Psoas muscle (tissue), 8 donors: ENCODE data around the gene KAZN. TPM values are rescaled to one million over a fixed set of nuclear protein-coding genes. Genes with fewer than 3 reads are reported as not detected.

Source experiments
- ATAC-seq, 4 donors: fragments of 200-7000 bp; cut with Tn5 transposase; one replicate each; pipeline ENCODE4 v1.9.1; 2020; ENCODE audit warnings: moderate library complexity in 3 of 4, mild to moderate bottlenecking in 2 of 4
- DNase-seq, 2 donors: peaks; one replicate each; pipeline ENCODE4 v3.0.0-alpha.2; 2020
- H3K27ac ChIP-seq: fragments of 200-600 bp; one replicate; pipeline ENCODE4 v1.8.0; 2022
- H3K27me3 ChIP-seq, 3 donors: fragments of 200-600 bp in 1 of 3; one replicate each; pipeline versions ENCODE4 v1.6.1 to v1.8.0; 2013 to 2022; ENCODE audit warnings: low read length in 2 of 3, mild to moderate bottlenecking in 2 of 3, moderate library complexity in 1 of 3; ENCODE audit not compliant: insufficient read depth in 3 of 3
- H3K36me3 ChIP-seq, 2 donors: fragments of 200-600 bp in 1 of 2; one replicate each; pipeline versions ENCODE4 v1.6.1 to v1.8.0; 2013 to 2022; ENCODE audit warnings: low read depth in 1 of 2, mild to moderate bottlenecking in 1 of 2, moderate library complexity in 1 of 2; ENCODE audit not compliant: insufficient read depth in 1 of 2
- H3K4me1 ChIP-seq: fragments of 200-600 bp; one replicate; pipeline ENCODE4 v1.8.0; 2022
- H3K4me3 ChIP-seq: fragments of 200-600 bp; one replicate; pipeline ENCODE4 v1.8.0; 2022; ENCODE audit warnings: mild to moderate bottlenecking
- H3K9me3 ChIP-seq: fragments of 200-600 bp; one replicate; pipeline ENCODE4 v1.8.0; 2022
- WGBS, 3 donors: extraction: QIAGEN DNeasy Blood & Tissue Kit; methylation state at CpG; one replicate each; pipeline versions ENCODE4 v1.1.6 to v1.1.7; 2013; 5-methylcytosine and 5-hydroxymethylcytosine counted together
- intact Hi-C, 2 donors: fragments of 100-400 bp; cut with DNase I; formaldehyde crosslinking; loops; one replicate each; pipeline versions ENCODE4 v1.11.0 to v1.14.2; 2022
- polyA plus RNA-seq, 3 donors: library from polyadenylated mRNA; stranded (reverse); fragments of 200-250 nt; gene quantifications; one replicate each; pipeline ENCODE4 v1.2.3, GENCODE V29; 2013
- total RNA-seq, 4 donors: library from RNA; stranded (reverse); fragmentation: NEBNext Ultra II Directional in 2 of 4; extraction: Animal tissue kit (Norgen Biotek cat#: 25700) in 2 of 4; gene quantifications; one replicate each; pipeline versions ENCODE4 v1.2.1 to v1.2.4, GENCODE V29; 2021 to 2023
- TF ChIP-seq, protein P1 (sequence below): fragments of 200-600 bp; IDR thresholded peaks from one replicate; pipeline ENCODE4 v1.8.0; 2022; ENCODE audit warnings: antibody characterized with exemption
- donor health status: healthy with polysubstance abuse.
- donor health status: DM: no; HTN: no; CAD: no; lungs with moderate emphysema.
- donor health status: Bipolar disorder and iron deficiency.
- donor health status: healthy.
- donor health status: DM: yes; HTN: yes; CAD: no.
- donor health status: DM: no; HTN: no; CAD: no.
- donor health status: DM: no; HTN: no; CAD: no.
- donor health status: DM: yes; HTN: yes; CAD: no.

KAZN gene
- total and polyA plus RNA-seq, 7 donors: 0.23 to 2.3 (median 0.97) TPM

DNA sequence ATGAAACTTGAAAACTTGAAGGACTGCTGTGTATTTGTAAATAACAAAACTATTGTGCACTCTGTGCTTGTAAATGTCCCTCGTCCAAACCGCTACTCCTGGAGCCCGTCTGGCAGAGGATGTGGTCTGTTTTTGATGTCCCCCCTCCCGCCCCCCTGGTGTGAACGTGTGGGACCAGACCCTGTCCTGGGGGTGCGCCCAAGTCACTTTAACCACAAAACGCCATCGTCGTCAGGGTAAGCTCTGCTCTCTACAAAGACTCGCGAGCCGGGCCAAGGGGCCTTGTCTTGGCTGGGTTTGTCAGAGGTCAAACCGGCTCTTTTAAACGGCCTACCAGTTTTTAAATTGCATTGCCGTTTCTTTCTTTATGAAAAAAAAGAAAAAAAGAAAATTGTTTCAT lies 467.7 kb downstream of the KAZN start:
- H3K36me3 ChIP-seq: no peaks in the 10 kb centered on the region
- no peaks in the 10 kb centered on the region for H3K4me1 ChIP-seq
- TF ChIP-seq, protein P1, sequence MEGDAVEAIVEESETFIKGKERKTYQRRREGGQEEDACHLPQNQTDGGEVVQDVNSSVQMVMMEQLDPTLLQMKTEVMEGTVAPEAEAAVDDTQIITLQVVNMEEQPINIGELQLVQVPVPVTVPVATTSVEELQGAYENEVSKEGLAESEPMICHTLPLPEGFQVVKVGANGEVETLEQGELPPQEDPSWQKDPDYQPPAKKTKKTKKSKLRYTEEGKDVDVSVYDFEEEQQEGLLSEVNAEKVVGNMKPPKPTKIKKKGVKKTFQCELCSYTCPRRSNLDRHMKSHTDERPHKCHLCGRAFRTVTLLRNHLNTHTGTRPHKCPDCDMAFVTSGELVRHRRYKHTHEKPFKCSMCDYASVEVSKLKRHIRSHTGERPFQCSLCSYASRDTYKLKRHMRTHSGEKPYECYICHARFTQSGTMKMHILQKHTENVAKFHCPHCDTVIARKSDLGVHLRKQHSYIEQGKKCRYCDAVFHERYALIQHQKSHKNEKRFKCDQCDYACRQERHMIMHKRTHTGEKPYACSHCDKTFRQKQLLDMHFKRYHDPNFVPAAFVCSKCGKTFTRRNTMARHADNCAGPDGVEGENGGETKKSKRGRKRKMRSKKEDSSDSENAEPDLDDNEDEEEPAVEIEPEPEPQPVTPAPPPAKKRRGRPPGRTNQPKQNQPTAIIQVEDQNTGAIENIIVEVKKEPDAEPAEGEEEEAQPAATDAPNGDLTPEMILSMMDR: no peak
- H3K27me3 ChIP-seq: no peaks in the 10 kb centered on the region
- intact Hi-C loops: no loop called here
- 78 to 84% (median 80%) methylated on average over 15 of the region's 15 CpGs for WGBS, 3 donors
- no peak for DNase-seq
- ATAC-seq: no peak
- peaks cover 4% of the 10 kb centered on the region for H3K9me3 ChIP-seq
- no peak overlapping the region for H3K27ac ChIP-seq
- H3K4me3 ChIP-seq: no peak overlapping the region

DNA sequence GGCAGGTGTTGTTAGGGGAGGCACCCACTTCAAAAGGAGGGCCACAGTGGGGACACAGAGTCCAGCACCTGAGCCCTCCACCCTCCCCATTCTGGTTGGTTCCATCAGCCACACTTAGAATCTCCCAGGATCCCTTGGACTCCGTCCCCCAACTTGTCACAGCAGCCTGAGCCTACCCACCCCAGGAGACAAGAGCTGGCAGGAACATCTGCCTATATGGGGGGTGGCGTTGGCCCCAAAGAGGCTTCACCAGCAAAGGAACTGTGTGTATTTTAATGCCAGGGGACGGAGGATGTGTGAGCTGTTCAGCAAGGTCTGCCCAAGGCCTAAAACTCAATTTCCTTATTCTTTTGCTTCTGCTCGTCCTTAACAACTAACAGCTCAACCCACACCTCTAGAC lies 468.7 kb downstream of the KAZN start:
- no peak for DNase-seq
- ATAC-seq: no peak
- TF ChIP-seq, protein P1: no peak
- intact Hi-C loops: no loop called here
- no peaks in the 10 kb centered on the region for H3K27me3 ChIP-seq
- no peaks in the 10 kb centered on the region for H3K4me1 ChIP-seq
- no peak overlapping the region for H3K4me3 ChIP-seq
- H3K9me3 ChIP-seq: peaks cover 2% of the 10 kb centered on the region
- H3K36me3 ChIP-seq: no peaks in the 10 kb centered on the region
- peak overlapping the region; percentile 30 for H3K27ac ChIP-seq
- WGBS, 3 donors: 85 to 89% (median 88%) methylated on average over 4 of the region's 4 CpGs

GRCh38 chr1:15068152-15068551 lies 469.7 kb downstream of the KAZN start:
- Histone ChIP-seq H3K4me1 (no peaks in the 10 kb centered on the region), H3K27me3 (no peaks in the 10 kb centered on the region), H3K9me3 (no peaks in the 10 kb centered on the region), H3K36me3 (no peaks in the 10 kb centered on the region), H3K27ac (no peak overlapping the region), H3K4me3 (no peak overlapping the region)
- TF ChIP-seq, protein P1: no peak
- DNase-seq (no peak), ATAC-seq (no peak)
- intact Hi-C loops: no loop called here
- 88 to 92% (median 91%) methylated on average over 13 to 14 of the region's 14 CpGs for WGBS, 3 donors

GRCh38 chr1:15068997-15069396 lies 470.5 kb downstream of the KAZN start:
- H3K9me3 ChIP-seq: no peaks in the 10 kb centered on the region
- H3K36me3 ChIP-seq: no peaks in the 10 kb centered on the region
- TF ChIP-seq, protein P1: no peak
- ATAC-seq: no peak
- intact Hi-C loops: no loop called here
- no peaks in the 10 kb centered on the region for H3K4me1 ChIP-seq
- H3K4me3 ChIP-seq: no peak overlapping the region
- DNase-seq: no peak
- H3K27me3 ChIP-seq: no peaks in the 10 kb centered on the region
- WGBS, 3 donors: 90 to 92% (median 92%) methylated on average over 4 of the region's 4 CpGs
- no peak overlapping the region for H3K27ac ChIP-seq

GRCh38 chr1:15070145-15070748 lies 471.8 kb downstream of the KAZN start:
- DNase-seq: no peak
- H3K27ac ChIP-seq: no peak overlapping the region
- WGBS, 3 donors: 80 to 87% (median 85%) methylated on average over 14 of the region's 14 CpGs
- H3K4me1 ChIP-seq: no peaks in the 10 kb centered on the region
- no peak overlapping the region for H3K4me3 ChIP-seq
- ATAC-seq: no peak
- intact Hi-C loops: no loop called here
- H3K9me3 ChIP-seq: no peaks in the 10 kb centered on the region
- H3K36me3 ChIP-seq: no peaks in the 10 kb centered on the region
- TF ChIP-seq, protein P1: no peak
- no peaks in the 10 kb centered on the region for H3K27me3 ChIP-seq
